HG03196 (cell line): ENCODE data around the gene ISG20.

Experiments used
- ATAC-seq: cut with Tn5 transposase; IDR thresholded peaks from one replicate; pipeline ENCODE4 v1.9.1; 2021; ENCODE audit not compliant: unreplicated experiment

The ISG20 gene

GRCh38 chr15:88684345-88684744 lies 45.5 kb downstream of the ISG20 start:
- no peak for ATAC-seq

- no peak for ATAC-seq
Measured at GRCh38 chr15:88686166-88686565, 47.4 kb downstream of the ISG20 start.

- no peak for ATAC-seq
Measured at GRCh38 chr15:88688394-88688933, 49.6 kb downstream of the ISG20 start.

GRCh38 chr15:88690331-88690730 lies 51.5 kb downstream of the ISG20 start:
- ATAC-seq, result no peak

- ATAC-seq, result no peak
Measured at GRCh38 chr15:88693191-88693590, 54.4 kb downstream of the ISG20 start.

- ATAC-seq, result no peak
Measured at GRCh38 chr15:88695101-88695500, 56.3 kb downstream of the ISG20 start.

GRCh38 chr15:88695691-88696251 lies 57.0 kb downstream of the ISG20 start:
- no peak for ATAC-seq

- no peak for ATAC-seq
Measured at GRCh38 chr15:88696254-88696653, 57.4 kb downstream of the ISG20 start.

- ATAC-seq, result no peak
Measured at GRCh38 chr15:88697276-88697675, 58.5 kb downstream of the ISG20 start.

GRCh38 chr15:88699861-88700260 lies 61.0 kb downstream of the ISG20 start:
- ATAC-seq, result no peak

- ATAC-seq, result no peak
Measured at GRCh38 chr15:88700716-88701115, 61.9 kb downstream of the ISG20 start.

GRCh38 chr15:88701561-88702095 lies 62.8 kb downstream of the ISG20 start:
- ATAC-seq, result peak; percentile 63

GRCh38 chr15:88702983-88703382 lies 64.2 kb downstream of the ISG20 start:
- ATAC-seq, result no peak

GRCh38 chr15:88703533-88703932 lies 64.7 kb downstream of the ISG20 start:
- no peak for ATAC-seq

- ATAC-seq, result no peak
Measured at GRCh38 chr15:88704791-88705768, 66.3 kb downstream of the ISG20 start.

GRCh38 chr15:88705769-88706165 lies 67.0 kb downstream of the ISG20 start:
- no peak for ATAC-seq
